ENCODE results near the gene HNF1B.

Gene HNF1B

DNA sequence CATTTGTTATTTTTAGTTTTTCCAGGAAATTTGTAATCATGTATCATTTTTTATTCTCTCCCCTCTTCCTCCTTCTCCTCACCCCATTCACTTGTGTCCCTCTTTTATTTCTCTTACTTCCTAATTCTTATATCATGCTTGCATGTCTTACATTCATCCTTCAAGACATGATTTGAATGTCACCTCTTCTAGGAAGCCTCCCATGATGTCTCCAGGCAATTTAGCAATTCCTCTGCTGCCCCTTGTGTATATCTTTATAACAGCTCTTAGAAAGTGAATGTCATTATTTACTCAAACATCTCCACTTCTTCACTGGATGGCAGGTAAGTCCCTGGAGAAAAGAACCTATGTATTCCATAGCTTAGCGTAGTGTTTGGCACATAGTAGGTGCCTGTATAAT is 7.8 kb downstream of the HNF1B start:
- no peak for DNase-seq (ENCODE audit: low read depth in 2 of 3, low spot score in 2 of 3)

DNA sequence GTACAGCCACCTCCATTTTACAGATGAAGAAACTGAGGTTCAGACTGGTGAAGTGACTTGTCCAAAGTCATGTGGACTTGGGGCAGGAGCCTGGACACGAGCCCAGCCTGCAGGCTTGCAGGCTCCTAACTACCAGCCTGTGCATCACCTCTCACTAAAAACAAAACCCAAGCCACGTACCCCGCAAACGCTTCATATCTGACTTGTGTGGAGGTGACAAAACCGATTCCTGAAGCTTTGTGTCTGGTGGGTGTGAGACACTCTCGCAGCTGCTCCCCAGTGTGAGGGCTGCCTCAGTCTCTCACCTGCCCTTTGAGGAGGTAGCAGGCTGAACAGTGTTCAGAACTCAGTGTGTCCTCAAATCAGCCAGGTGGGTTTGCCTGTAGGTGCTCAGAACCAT is 8.4 kb downstream of the HNF1B start:
- DNase-seq (ENCODE audit: low read depth in 2 of 3, low spot score in 2 of 3), result no peak

DNA sequence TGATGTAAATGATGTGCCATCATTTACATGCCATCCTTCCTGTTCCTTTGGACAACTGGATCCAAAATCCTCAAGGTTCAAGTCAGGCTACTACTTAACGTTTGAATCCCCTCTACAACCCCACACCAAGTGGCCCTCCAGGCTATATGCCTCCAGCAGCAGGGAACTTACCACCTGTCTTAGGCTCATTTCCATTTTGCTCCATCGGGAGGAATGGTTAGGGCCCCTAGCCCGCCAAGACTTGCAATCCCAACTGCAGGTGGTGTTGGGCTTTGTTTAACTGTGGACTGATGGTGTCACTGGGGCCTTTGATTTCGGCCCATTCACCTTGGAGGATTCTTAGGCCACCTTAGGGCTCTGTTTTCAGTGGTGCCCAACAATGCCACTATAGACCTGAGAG is 9.7 kb downstream of the HNF1B start:
- no peak for DNase-seq (ENCODE audit: low read depth in 2 of 3, low spot score in 2 of 3)

DNA sequence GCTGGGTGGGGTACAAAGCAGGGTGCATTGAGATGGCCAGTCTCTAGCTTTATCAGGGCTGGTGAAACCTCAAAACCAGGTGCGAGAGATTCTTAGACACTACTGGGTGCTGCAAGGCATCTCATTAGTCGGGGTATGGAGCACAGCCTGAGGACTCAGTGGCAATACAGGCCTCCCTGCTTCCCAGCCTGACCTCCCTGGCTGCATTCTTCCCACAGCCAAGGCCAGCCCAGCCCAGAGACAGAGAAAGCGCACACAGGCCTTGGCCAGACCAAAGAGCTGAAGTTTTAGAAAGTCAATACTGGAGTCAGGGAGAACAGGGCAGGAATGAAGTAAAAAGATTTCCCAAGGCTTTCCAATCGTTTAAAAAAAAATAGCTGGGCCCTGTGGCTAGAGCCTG is 12.5 kb downstream of the HNF1B start:
- DNase-seq (ENCODE audit: low read depth in 2 of 3, low spot score in 2 of 3), result no peak

DNA sequence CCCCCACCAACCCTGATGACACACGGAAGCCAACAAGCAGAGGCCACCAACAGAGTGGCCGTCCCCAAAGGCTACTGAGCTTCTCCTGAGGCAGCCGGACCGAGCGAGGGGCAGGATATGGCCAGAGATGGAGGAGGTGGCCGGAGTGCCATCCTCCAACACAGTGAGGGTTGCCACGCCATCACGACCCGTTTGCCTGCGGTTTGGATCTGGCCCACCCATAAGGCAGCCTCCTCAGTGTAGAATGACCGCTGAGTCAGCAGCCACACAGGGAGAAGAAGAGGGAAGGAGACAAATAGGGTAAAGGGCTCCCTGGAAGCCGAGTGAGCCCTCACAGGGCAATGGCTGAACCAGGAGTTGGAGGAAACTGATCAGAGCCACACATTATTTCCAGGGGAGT is 13.8 kb downstream of the HNF1B start:
- no peak for DNase-seq (ENCODE audit: low read depth in 2 of 3, low spot score in 2 of 3)

DNA sequence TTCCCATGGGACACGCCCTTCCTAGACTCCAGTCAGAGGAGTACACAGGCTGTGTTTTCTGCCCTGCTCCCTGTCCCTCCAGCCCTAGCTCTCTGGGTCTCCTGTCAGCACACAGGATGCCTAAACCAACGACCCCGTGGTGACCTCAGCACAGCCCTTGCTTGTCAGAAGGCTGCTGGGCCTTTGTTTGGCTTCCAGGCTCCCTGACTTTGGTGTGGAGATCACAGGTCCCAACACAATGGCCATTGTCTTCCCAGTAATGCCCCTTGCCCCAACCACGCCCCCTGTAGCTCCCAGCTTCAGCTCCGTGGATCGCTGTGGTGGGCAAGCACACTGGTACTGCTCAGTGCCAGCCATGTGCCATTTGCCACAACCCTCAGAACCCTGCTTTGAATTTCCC is 15.0 kb downstream of the HNF1B start:
- no peak for DNase-seq (ENCODE audit: low read depth in 2 of 3, low spot score in 2 of 3)

DNA sequence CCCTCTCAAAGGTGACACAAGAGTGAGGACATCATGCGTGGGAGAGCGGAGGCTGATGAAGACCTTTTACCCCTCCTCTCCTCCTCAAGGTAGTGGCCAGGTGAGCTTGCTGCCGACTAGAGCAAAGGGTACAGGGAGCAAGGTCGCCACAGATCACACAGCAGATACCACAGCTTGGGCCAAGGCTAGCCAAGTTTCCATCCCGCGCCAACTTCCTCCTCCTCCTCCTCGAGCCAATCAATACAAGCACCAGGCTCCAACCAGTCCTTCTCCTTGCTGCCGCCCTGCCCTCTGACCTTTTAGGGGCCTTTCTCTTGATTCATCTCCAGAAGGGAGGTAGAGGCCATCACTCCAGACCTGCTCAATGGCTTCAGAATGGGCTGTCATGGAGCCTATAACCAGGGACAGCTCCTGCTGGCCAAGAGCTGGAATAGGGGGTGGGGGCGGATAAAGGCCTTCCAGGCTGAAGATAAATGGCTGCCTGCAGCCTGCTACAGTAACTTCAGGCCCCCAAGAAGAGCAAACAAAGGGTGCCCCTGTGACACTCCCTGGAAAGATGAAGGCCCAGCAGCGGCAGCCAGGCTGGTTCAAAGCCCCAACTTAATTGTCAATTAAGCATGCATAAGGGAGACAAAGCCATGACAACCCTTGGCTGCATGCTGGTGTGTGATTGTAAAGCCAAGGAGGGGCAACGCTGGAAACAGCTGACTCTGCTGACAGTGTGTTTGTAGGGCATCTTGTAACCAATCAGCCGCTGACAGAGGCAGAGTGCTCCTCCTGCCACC is 17.8 kb downstream of the HNF1B start:
- DNase-seq (ENCODE audit: low read depth in 2 of 3, low spot score in 2 of 3), result no peak

DNA sequence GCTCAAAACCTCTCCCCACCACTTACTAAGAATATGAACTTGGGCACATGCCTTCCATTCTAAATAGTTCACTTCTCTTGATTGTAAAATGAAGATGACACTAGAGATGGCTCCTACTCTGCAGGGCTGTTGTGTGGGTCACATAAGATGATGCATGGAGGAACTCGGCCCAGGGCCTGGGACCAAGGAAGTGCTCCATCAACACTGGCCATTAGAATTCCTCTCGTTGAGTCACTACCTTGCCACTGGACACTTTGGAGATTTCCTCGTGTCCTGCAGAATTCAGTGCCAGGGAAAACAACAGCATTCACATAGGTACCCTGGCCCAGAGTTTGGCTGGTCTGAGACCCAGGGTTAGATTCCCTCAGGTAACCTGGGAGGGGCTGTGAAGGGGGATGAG is 18.6 kb downstream of the HNF1B start:
- no peak for DNase-seq (ENCODE audit: low read depth in 2 of 3, low spot score in 2 of 3)

DNA sequence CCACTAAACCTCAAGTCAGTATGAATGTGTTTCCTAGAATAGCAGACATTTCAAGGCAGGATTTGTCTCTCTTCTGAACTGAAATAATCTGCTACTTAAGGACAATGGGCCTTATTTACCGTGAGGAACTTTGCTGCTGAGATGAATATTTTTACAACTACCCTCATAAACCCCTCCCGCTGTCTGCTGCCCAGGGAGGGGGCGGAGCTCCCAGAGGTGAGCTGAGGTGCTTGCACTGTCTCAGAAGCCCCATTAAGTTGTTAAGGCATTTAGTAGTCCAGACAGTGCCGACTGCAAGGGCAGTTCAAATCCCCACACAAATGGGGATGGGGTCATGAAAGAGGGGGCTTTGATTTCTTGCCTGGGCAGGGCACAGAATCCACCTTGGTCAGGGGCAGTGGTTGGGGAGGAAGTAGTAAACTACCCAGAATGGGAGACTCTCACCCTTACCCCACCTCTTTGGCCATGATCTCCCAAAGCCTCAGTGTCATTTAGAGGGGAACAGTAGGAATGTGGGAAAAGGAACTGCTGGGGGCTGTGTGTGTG is 19.2 kb downstream of the HNF1B start:
- no peak for DNase-seq (ENCODE audit: low read depth in 2 of 3, low spot score in 2 of 3)

DNA sequence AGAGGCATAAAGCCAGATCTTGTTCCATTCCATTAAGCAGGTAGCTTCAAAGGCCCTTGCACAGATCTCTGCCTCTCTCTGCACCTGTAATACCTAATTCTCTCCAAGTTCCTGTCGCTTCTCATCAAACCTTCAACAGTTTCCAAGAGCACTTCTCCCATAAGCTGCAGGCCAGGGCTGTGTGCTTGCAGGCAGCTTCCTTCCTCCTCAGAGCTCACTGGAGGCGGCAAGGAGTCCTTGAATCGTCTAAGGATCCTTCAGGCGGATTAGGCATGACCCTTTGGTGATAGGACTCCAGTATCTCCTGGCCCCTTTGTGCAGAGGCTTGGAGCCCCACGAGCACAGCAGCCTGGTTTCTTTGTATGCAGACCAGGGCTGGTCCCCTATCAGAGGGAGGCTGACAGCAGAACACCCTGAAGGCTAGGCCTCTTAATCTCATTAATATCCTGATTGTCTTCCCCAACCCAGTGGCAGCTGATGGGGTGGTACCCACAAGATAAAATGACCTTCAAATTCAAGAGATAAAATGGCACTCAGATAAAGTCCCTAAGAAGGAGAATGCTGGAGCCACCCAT is 19.8 kb downstream of the HNF1B start:
- no peak for DNase-seq (ENCODE audit: low read depth in 2 of 3, low spot score in 2 of 3)

DNA sequence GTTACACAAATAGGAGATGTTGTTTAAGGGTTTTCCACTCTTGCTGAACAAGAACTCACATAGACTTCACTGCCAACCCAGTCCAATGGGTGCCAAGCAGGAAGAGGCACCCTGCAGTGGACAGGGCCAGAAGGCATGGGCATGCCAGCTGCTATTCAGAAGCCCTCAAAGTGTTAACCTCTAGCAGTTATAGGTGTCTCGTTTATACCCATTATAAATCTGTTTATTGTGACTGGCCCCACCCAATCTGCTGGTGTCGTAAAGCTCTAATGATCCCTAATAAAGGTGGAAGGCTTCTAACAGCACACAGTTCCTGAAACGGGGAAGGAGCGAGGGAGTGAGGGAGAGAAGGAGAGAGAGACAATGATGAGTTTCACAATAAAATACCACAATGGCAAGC is 23.9 kb downstream of the HNF1B start:
- no peak for DNase-seq (ENCODE audit: low read depth in 2 of 3, low spot score in 2 of 3)

DNA sequence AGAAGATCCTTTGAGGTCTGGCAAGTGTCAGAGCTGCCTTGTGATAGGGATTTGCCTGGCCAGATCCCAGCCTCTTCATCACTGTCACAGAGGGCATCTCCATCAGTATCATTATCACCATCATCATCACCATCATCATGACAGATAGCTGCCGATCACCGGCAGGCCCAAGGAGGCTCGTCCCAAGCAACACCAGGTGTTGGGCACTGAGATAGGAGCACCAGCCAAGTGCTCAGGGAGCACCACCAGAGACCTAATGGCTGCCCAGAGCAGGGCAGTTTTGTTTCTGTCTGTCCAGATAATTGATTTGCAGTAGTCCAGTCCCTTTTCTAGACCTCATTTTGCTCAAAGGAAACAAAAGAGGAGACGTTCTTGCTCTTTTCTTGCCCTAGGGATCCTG is 25.0 kb downstream of the HNF1B start:
- no peak for DNase-seq (ENCODE audit: low read depth in 2 of 3, low spot score in 2 of 3)

DNA sequence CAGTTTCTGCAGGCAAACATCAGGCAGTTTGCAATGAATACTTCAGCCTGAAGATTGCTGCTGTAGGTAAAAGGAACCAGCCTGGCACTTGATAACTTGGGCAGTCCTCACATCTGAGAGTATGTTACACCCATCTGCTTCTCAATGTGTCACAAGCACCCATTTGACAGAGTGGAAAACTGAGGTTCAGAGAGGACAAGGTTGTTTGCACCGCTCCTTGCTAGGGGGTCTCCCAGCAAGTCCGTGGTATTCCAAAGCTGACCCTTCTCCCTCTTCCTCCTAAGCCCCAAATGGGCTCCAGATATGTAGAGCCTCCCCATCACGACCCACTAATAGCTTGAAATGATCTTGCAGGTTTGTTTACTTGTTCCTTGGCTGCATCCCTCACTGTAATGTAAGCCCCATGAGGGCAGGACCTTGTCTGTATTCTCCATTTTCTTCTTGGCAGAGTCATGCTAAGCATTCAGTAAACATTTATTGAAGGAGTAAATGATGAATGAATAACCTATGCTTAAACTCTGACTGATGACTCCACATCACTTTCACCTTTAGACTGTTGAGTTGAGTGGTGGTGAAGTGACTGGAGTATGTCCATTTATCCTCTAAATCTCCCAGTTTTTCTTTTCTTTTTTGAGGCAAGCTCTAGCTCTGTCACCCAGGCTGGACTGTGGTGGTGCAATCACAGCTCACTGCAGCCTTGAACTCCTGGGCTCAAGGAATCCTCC is 26.4 kb downstream of the HNF1B start:
- DNase-seq (ENCODE audit: low read depth in 2 of 3, low spot score in 2 of 3), result no peak

DNA sequence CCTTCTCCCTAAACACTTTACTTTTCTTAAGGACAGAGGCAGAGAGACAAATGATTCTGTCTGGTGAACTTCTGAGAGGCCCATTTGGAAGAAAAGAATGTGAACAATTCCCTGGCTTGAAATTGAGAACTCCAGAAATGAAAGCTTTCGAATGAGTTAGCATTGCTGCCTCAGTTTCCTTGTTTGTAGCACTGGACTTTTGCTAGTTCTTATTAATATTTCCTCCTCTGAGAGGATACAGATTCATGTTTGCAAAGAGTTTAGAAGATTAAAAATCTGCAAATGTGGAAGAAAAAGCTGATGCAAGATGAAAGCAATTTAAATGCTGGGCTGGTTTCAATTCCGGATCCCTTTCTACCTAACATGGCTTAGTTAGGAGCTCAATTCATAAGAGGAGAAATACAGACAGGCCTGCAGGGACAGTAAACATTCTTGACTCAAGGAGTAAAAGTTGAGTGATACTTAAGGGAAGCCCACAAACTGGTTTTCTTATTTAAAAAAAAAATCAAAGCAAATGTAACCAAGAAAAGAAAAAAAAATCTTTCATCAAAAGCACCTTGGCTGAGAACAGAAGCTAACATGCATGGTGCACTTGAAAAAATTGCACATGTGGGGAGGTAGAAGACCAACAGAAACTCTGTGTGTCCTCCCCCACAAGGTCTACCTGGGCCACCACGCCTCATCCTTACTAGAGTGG is 27.1 kb downstream of the HNF1B start:
- no peak for DNase-seq (ENCODE audit: low read depth in 2 of 3, low spot score in 2 of 3)

DNA sequence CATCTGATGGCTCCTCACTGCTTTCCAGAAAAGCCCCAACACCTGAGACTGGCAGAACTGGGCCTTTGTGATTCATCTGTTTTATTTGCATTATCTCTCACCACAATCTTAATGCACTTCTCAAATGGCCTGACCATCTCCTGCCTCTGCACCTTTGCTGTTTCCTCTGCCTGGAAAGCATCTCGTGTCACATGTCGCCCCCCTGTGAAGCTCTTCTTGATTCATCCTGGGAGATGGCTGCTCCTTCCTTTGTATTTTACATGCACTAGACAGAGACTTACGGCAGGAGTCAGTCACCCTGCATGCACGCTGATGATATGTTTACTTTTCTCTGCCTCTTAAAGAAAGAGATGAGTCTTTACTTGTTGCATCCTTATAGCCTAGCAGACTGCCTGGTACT is 30.0 kb downstream of the HNF1B start:
- no peak for DNase-seq (ENCODE audit: low read depth in 2 of 3, low spot score in 2 of 3)

DNA sequence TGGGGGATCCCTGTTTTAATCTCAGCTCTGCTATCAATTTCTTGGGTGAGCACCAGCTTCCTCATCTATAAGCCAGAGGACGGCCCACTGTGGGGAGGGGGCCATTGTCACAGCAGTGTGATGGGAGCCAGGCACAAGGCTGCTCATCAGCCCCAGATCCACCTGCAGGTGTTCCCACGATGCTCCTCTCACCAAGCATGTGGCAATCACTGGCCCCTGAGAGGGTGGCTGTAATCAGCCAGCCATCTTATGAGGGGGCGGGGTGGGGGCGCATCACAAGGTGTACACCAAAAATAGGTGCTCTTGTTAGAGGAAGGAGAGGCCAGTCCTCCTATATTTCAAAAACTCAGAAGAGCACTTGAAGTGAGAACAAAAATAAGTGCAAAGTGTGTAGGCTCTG is 31.2 kb downstream of the HNF1B start:
- DNase-seq (ENCODE audit: low read depth in 2 of 3, low spot score in 2 of 3), result no peak

DNA sequence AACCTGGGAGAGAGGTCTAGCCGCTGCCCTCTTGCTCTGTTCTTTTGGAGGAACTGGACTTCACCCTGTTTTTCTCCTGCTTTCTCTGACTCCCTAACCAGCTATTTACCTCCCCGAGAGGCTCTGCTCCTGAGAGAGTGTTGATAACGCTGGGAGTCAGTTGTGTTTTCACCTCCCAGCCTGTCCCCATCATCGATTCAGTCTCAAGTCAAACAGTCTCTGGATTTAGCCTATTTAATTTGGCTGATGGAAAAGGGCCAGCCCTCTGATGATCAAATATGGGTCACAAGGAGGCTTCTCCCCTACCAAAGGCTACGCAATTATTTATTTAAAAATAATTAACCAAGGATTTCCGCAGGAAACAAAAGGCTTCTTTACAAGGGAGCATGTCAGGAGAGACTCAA is 31.8 kb downstream of the HNF1B start:
- no peak for DNase-seq (ENCODE audit: low read depth in 2 of 3, low spot score in 2 of 3)

DNA sequence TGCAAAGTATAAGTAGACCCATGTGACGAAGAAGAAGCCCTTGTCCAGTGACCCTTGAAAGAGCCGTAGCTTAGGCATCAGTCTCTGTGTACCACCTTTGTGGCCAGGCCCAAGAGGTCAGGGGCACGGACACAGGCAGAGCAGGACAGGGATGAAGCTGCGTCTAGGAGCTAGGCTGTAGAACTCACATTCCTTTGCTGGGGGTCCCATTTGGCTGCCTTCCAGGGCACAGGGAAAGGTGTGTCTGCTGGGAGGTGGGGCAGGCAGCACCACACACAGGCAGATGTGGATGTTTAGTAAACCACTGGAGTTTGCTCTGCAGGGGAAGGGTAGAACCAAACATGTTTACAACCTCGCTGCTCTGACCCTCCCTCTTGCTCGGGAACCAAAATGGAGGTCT is 33.7 kb downstream of the HNF1B start:
- DNase-seq (ENCODE audit: low read depth in 2 of 3, low spot score in 2 of 3), result no peak

DNA sequence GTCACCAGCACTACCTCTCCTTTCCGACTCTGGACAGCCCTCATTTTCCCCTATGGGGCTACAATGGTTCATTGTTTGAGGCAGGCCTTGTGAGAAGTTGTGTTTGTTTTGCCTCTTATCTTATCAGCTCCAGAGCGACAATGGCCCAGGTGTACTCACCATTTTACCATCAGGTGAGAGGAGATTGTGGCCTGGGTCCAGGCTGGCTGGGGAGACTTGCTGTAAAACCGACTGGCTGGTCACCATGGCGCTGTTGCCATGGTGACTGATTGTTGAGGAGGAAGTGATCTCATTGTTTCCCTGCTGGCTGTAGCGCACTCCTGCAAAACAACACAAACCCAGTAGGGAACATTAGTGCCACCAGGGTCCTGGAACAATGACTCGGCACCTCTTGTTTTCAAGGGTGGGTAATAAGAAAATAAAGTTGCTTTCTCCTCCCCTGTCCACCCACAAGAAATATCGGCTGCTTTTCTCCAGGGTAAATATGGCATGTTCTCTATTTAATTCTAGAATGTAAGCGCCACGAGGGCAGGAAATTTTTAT is 34.4 kb downstream of the HNF1B start:
- no peak for DNase-seq (ENCODE audit: low read depth in 2 of 3, low spot score in 2 of 3)

DNA sequence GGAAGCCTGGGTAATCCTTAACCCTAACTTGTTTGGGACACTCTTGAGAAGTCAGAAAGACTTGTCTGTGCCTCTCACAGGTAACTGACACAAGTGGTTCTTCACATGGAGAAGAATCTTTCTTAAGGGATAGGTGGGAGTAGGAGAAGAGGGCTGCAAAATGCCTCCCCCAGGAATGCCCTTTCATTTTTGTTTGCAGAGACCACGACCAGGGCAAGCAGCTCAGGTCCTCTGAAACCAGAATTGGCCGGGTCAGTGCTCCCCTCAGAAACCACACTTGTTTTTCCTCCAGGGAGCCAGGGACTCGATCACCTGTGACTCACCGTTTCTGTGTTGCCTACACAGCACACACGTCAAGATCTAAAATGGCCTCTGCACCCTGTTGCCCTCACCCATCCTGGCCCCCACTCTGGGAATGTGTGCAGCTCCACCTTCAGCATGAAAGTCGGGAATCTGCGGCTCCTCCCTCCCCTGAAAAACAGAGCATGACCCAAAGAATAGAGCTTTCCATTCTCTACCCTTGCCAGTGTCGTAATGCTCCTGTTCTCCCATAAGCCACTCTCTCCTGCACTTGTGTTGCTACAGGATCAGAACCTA is 36.1 kb downstream of the HNF1B start:
- no peak for DNase-seq (ENCODE audit: low read depth in 2 of 3, low spot score in 2 of 3)

DNA sequence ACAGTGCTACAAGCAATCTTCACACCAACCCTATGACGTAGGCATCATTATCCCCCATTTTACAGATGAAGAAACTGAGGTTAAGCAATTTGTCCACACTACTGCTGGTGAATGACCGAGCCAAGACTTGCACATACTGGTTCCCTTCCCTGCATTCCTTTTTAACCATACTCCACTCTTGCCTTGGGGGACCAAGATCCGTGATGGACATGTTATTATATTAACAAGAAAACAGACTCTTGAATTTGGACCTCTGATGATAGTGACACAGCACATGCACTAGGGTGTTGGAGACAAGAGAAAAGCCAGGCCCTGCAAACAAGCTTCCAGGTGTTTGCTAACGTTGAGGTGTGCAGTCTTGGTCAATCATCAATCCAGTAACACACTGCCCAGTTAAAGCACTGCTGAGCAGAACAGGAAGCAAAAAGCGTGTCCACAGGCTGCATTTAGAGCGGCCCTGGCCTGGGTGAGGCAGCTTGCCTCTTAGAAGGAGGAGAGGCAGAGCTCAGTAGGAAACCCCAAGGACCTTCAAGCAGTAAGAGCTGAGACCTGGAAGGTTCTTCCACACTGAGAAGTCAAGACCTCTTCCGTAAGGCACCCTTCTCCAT is 36.7 kb downstream of the HNF1B start:
- DNase-seq (ENCODE audit: low read depth in 2 of 3, low spot score in 2 of 3), result no peak

Data from activated CD8-positive, alpha-beta memory T cell treated with anti-CD3 and anti-CD28 coated beads for 48 hours (primary cell).